Astrocyte (in vitro differentiated cells and primary cell): ENCODE measurements around the gene SLC12A3. TPM values are rescaled to one million over a fixed set of nuclear protein-coding genes. Genes with fewer than 3 reads are reported as not detected.

ENCODE experiments used
- DNase-seq: peaks from one replicate; pipeline ENCODE4 v3.0.0-alpha.2; 2010; ENCODE audit warnings: low read depth
- FAIRE-seq: peaks from 2 replicates; lab custom pipeline; 2011; peaks lifted over from hg19 to GRCh38; lab: Jason Lieb, UNC
- H2AFZ ChIP-seq: 2 replicates; pipeline ENCODE4 v1.6.0; 2012; ENCODE audit warnings: low read depth, low read length, inconsistent platforms
- H3K27ac ChIP-seq: 2 replicates; pipeline ENCODE4 v1.5.1; 2011; ENCODE audit warnings: low read depth, low read length, inconsistent platforms
- H3K27me3 ChIP-seq: 2 replicates; pipeline ENCODE4 v1.6.0; 2011; ENCODE audit warnings: low read length, inconsistent platforms; ENCODE audit not compliant: insufficient read depth
- H3K36me3 ChIP-seq: 2 replicates; pipeline ENCODE4 v1.5.1; 2011; ENCODE audit warnings: low read length, inconsistent platforms; ENCODE audit not compliant: insufficient read depth
- H3K4me1 ChIP-seq: 2 replicates; pipeline ENCODE4 v1.5.1; 2011; ENCODE audit warnings: low read length, inconsistent platforms; ENCODE audit not compliant: insufficient read depth
- H3K4me2 ChIP-seq: 2 replicates; pipeline ENCODE4 v1.6.0; 2012; ENCODE audit warnings: low read length, inconsistent platforms
- H3K4me3 ChIP-seq: 2 replicates; pipeline ENCODE4 v1.5.1; 2011; ENCODE audit warnings: low read depth, mild to moderate bottlenecking, low read length, inconsistent platforms; ENCODE audit not compliant: insufficient read depth
- H3K79me2 ChIP-seq: 2 replicates; pipeline ENCODE4 v1.6.0; 2012; ENCODE audit warnings: mild to moderate bottlenecking, low read length, inconsistent platforms; ENCODE audit not compliant: insufficient read depth
- H3K9ac ChIP-seq: 2 replicates; pipeline ENCODE4 v1.6.0; 2012; ENCODE audit warnings: mild to moderate bottlenecking, low read length, inconsistent platforms
- H3K9me3 ChIP-seq: 2 replicates; pipeline ENCODE4 v1.5.1; 2012; ENCODE audit warnings: low read depth, mild to moderate bottlenecking, low read length, inconsistent platforms; ENCODE audit not compliant: insufficient read depth
- H4K20me1 ChIP-seq: 2 replicates; pipeline ENCODE4 v1.6.0; 2012; ENCODE audit warnings: low read length, inconsistent platforms; ENCODE audit not compliant: insufficient read depth
- H3K27ac Mint-ChIP-seq: one replicate; pipeline ENCODE4 v1.8.0; 2021; ENCODE audit warnings: mild to moderate bottlenecking, mixed read lengths; ENCODE audit not compliant: unreplicated experiment
- H3K27me3 Mint-ChIP-seq: one replicate; pipeline ENCODE4 v1.8.0; 2021; ENCODE audit warnings: low read depth, mixed read lengths; ENCODE audit not compliant: unreplicated experiment
- H3K36me3 Mint-ChIP-seq: one replicate; pipeline ENCODE4 v1.8.0; 2021; ENCODE audit warnings: low read depth, mixed read lengths; ENCODE audit not compliant: unreplicated experiment
- H3K4me1 Mint-ChIP-seq: one replicate; pipeline ENCODE4 v1.8.0; 2021; ENCODE audit warnings: low read depth, mixed read lengths; ENCODE audit not compliant: unreplicated experiment
- H3K4me3 Mint-ChIP-seq: one replicate; pipeline ENCODE4 v1.8.0; 2021; ENCODE audit warnings: mild to moderate bottlenecking, moderate library complexity, mixed read lengths; ENCODE audit not compliant: unreplicated experiment
- H3K9me3 Mint-ChIP-seq: one replicate; pipeline ENCODE4 v1.8.0; 2021; ENCODE audit warnings: mild to moderate bottlenecking, mixed read lengths; ENCODE audit not compliant: unreplicated experiment
- CTCF ChIP-seq: IDR thresholded peaks from 2 replicates; pipeline ENCODE4 v1.5.1; 2011; ENCODE audit warnings: low read depth, mild to moderate bottlenecking, inconsistent platforms, low read length, moderate library complexity; ENCODE audit not compliant: insufficient read depth
- EZH2 ChIP-seq: IDR thresholded peaks from 2 replicates; pipeline ENCODE4 v1.6.1; 2012; ENCODE audit warnings: mild to moderate bottlenecking, low read length, inconsistent platforms; ENCODE audit not compliant: insufficient read depth
- total RNA-seq: library from RNA; stranded (reverse); gene quantifications from 2 replicates; pipeline ENCODE4 v1.2.1, GENCODE V29; 2021

The SLC12A3 gene
- total RNA-seq, 1 donor from 2014 or later: 0.18 TPM

GRCh38 chr16:56872863-56873391, 7.9 kb downstream of the SLC12A3 start:
- FAIRE-seq (no peak), DNase-seq (no peak)
- H4K20me1 ChIP-seq: no peaks in the 10 kb centered on the region
- no peaks in the 10 kb centered on the region for H3K4me1 Mint-ChIP-seq
- no peaks in the 10 kb centered on the region for H3K36me3 Mint-ChIP-seq
- peaks cover 6% of the 10 kb centered on the region for H3K27me3 Mint-ChIP-seq
- H3K4me1 ChIP-seq: no peaks in the 10 kb centered on the region
- H3K4me3 ChIP-seq: no peak overlapping the region
- H3K4me2 ChIP-seq: no peak overlapping the region
- H3K9me3 ChIP-seq: no peaks in the 10 kb centered on the region
- TF ChIP-seq CTCF (no peak), EZH2 (no peak)
- H3K36me3 ChIP-seq: no peaks in the 10 kb centered on the region
- H3K79me2 ChIP-seq: no peaks in the 10 kb centered on the region
- H3K9me3 Mint-ChIP-seq: no peaks in the 10 kb centered on the region
- H3K4me3 Mint-ChIP-seq: no peak overlapping the region
- H2AFZ ChIP-seq: no peak overlapping the region
- no peak overlapping the region for H3K27ac Mint-ChIP-seq
- H3K9ac ChIP-seq: no peak overlapping the region
- no peak overlapping the region for H3K27ac ChIP-seq
- no peaks in the 10 kb centered on the region for H3K27me3 ChIP-seq

- Mint-ChIP-seq H3K36me3 (no peaks in the 10 kb centered on the region), H3K27ac (no peak overlapping the region), H3K4me3 (no peak overlapping the region), H3K4me1 (no peaks in the 10 kb centered on the region), H3K9me3 (no peaks in the 10 kb centered on the region), H3K27me3 (peaks cover 9% of the 10 kb centered on the region)
- Histone ChIP-seq H3K4me2 (no peak overlapping the region), H3K36me3 (no peaks in the 10 kb centered on the region), H3K79me2 (no peaks in the 10 kb centered on the region), H3K27me3 (peaks cover 2% of the 10 kb centered on the region), H3K27ac (no peak overlapping the region), H3K9me3 (no peaks in the 10 kb centered on the region), H2AFZ (no peak overlapping the region), H3K4me3 (no peak overlapping the region), H3K9ac (no peak overlapping the region), H4K20me1 (no peaks in the 10 kb centered on the region), H3K4me1 (no peaks in the 10 kb centered on the region)
- DNase-seq (peak; percentile 60), FAIRE-seq (no peak)
- TF ChIP-seq CTCF (no peak), EZH2 (no peak)
These were observed 9.8 kb downstream of the SLC12A3 start for GRCh38 chr16:56874800-56875199.

GRCh38 chr16:56876048-56876447, 11.0 kb downstream of the SLC12A3 start:
- Mint-ChIP-seq H3K9me3 (no peaks in the 10 kb centered on the region), H3K27me3 (peaks cover 10% of the 10 kb centered on the region), H3K4me1 (no peaks in the 10 kb centered on the region), H3K4me3 (no peak overlapping the region), H3K27ac (no peak overlapping the region), H3K36me3 (no peaks in the 10 kb centered on the region)
- Histone ChIP-seq H2AFZ (no peak overlapping the region), H3K9ac (no peak overlapping the region), H3K4me1 (no peaks in the 10 kb centered on the region), H3K27me3 (peaks cover 2% of the 10 kb centered on the region), H3K4me2 (no peak overlapping the region), H3K79me2 (no peaks in the 10 kb centered on the region), H3K9me3 (no peaks in the 10 kb centered on the region), H3K27ac (no peak overlapping the region), H3K4me3 (no peak overlapping the region), H3K36me3 (no peaks in the 10 kb centered on the region), H4K20me1 (no peaks in the 10 kb centered on the region)
- TF ChIP-seq CTCF: no peak
- TF ChIP-seq EZH2: no peak
- no peak for DNase-seq
- FAIRE-seq: no peak
